Hepatocyte (in vitro differentiated cells): ENCODE data around the gene SFXN4. TPM values are rescaled to one million over a fixed set of nuclear protein-coding genes. Genes with fewer than 3 reads are reported as not detected.
A peak's percentile ranks its signal among the peaks of the same experiment; 100 is the strongest.

Source experiments
- DNase-seq: peaks from one replicate; pipeline ENCODE4 v3.0.0-alpha.2; 2016; ENCODE audit warnings: low spot score
- H2AFZ ChIP-seq: fragments of 200-600 bp; sonication (generic); 2 replicates; pipeline ENCODE4 v1.6.0; 2016; ENCODE audit warnings: antibody characterized with exemption, mild to moderate bottlenecking
- H3K27ac ChIP-seq: fragments of 200-600 bp; sonication (generic); 2 replicates; pipeline ENCODE4 v1.5.1; 2016; ENCODE audit warnings: mild to moderate bottlenecking
- H3K27me3 ChIP-seq: fragments of 200-600 bp; sonication (generic); 2 replicates; pipeline ENCODE4 v1.6.1; 2016
- H3K36me3 ChIP-seq: fragments of 200-600 bp; sonication (generic); replicated peaks from 2 replicates; pipeline ENCODE4 v1.5.1; 2016; ENCODE audit warnings: low read depth; ENCODE audit not compliant: insufficient read depth
- H3K4me1 ChIP-seq: fragments of 200-600 bp; sonication (generic); 2 replicates; pipeline ENCODE4 v1.5.1; 2016; ENCODE audit warnings: mild to moderate bottlenecking, moderate library complexity; ENCODE audit not compliant: insufficient read depth
- H3K4me2 ChIP-seq: fragments of 200-600 bp; sonication (generic); 2 replicates; pipeline ENCODE4 v1.6.0; 2016
- H3K4me3 ChIP-seq: fragments of 200-600 bp; sonication (generic); 2 replicates; pipeline ENCODE4 v1.5.1; 2016; ENCODE audit warnings: mild to moderate bottlenecking
- H3K79me2 ChIP-seq: fragments of 200-600 bp; sonication (generic); 2 replicates; pipeline ENCODE4 v1.6.0; 2017; ENCODE audit warnings: mild to moderate bottlenecking
- H3K9me2 ChIP-seq: fragments of 200-600 bp; sonication (generic); replicated peaks from 2 replicates; pipeline ENCODE4 v1.6.0; 2017; ENCODE audit warnings: mild to moderate bottlenecking; ENCODE audit not compliant: insufficient read depth
- H3K9me3 ChIP-seq: fragments of 200-600 bp; sonication (generic); 2 replicates; pipeline ENCODE4 v1.5.1; 2016; ENCODE audit warnings: low read depth, mild to moderate bottlenecking
- H4K20me1 ChIP-seq: fragments of 200-600 bp; sonication (generic); 2 replicates; pipeline ENCODE4 v1.6.0; 2016; ENCODE audit warnings: mild to moderate bottlenecking; ENCODE audit not compliant: insufficient read depth, poor library complexity, severe bottlenecking
- CTCF ChIP-seq: fragments of 200-600 bp; sonication (generic); IDR thresholded peaks from 2 replicates; pipeline ENCODE4 v1.5.1; 2016; ENCODE audit warnings: antibody characterized with exemption, mild to moderate bottlenecking; ENCODE audit not compliant: poor library complexity
- EZH2 ChIP-seq: fragments of 200-600 bp; sonication (generic); IDR thresholded peaks from 2 replicates; pipeline ENCODE4 v1.6.1; 2016; ENCODE audit warnings: antibody characterized with exemption, mild to moderate bottlenecking, borderline replicate concordance
- EZH2phosphoT487 ChIP-seq: fragments of 200-600 bp; sonication (generic); IDR thresholded peaks from one replicate; pipeline ENCODE4 v1.6.1; 2018; ENCODE audit warnings: antibody characterized with exemption, mild to moderate bottlenecking, low read depth, moderate library complexity; ENCODE audit not compliant: unreplicated experiment, severe bottlenecking
- WGBS: methylation state at CpG from one replicate; pipeline ENCODE4 v1.1.6; 2016; ENCODE audit warnings: low lambda C conversion rate; ENCODE audit errors: missing lambda C conversion rate; 5-methylcytosine and 5-hydroxymethylcytosine counted together
- polyA plus RNA-seq: library from polyadenylated mRNA; unstranded; fragments of >200 nt; fragmentation: Nextera tagmentation; extraction: Ambion mirVana; gene quantifications from 2 replicates; pipeline ENCODE4 v1.2.1, GENCODE V29; 2016
- total RNA-seq: library from RNA; depleted of rRNA; stranded (reverse); fragments of >200 nt; gene quantifications from 2 replicates; pipeline ENCODE4 v1.2.3, GENCODE V29; 2014

SFXN4 gene
- total RNA-seq (22.8 and 27.2 TPM in 2 replicates), polyA plus RNA-seq (40.3 and 41.5 TPM in 2 replicates)

- H3K27me3 ChIP-seq = no peaks in the 10 kb centered on the region
- no peaks in the 10 kb centered on the region for H3K36me3 ChIP-seq
- 3% methylated on average over 50 of the region's 90 CpGs for WGBS
- H3K9me3 ChIP-seq = no peaks in the 10 kb centered on the region
- no peaks in the 10 kb centered on the region for H3K9me2 ChIP-seq
- H3K79me2 ChIP-seq = peaks cover 4% of the 10 kb centered on the region
- peak within 1 kb of the TSS; percentile 99 for H2AFZ ChIP-seq
- TF ChIP-seq EZH2 (no peak), EZH2phosphoT487 (no peak), CTCF (no peak)
- H3K4me2 ChIP-seq = peak within 1 kb of the TSS; percentile 98
- no peaks in the 10 kb centered on the region for H4K20me1 ChIP-seq
- peak; percentile 87 for DNase-seq
- H3K4me1 ChIP-seq = peaks cover 12% of the 10 kb centered on the region
- H3K4me3 ChIP-seq = peak within 1 kb of the TSS; percentile 100
- H3K27ac ChIP-seq = peak within 1 kb of the TSS; percentile 92
Observed at GRCh38 chr10:119165171-119166117, at the start of gene SFXN4. SFXN4 (minus strand) TSS chr10:119165714; CDS start chr10:119165647, 67 bp downstream.

GRCh38 chr10:119211625-119212441, 46.3 kb upstream of the SFXN4 start:
- no peak overlapping the region for H3K4me3 ChIP-seq
- H3K27me3 ChIP-seq = no peaks in the 10 kb centered on the region
- peak overlapping the region; percentile 92 for H3K27ac ChIP-seq
- no peaks in the 10 kb centered on the region for H4K20me1 ChIP-seq
- 21% methylated on average over 12 of the region's 12 CpGs for WGBS
- H3K4me1 ChIP-seq = peaks cover 47% of the 10 kb centered on the region
- no peaks in the 10 kb centered on the region for H3K9me3 ChIP-seq
- H3K9me2 ChIP-seq = no peaks in the 10 kb centered on the region
- no peaks in the 10 kb centered on the region for H3K36me3 ChIP-seq
- no peak for TF ChIP-seq EZH2
- no peak for TF ChIP-seq EZH2phosphoT487
- no peak for TF ChIP-seq CTCF
- peaks cover 78% of the 10 kb centered on the region for H3K79me2 ChIP-seq
- H3K4me2 ChIP-seq = peak overlapping the region; percentile 83
- DNase-seq = no peak
- no peak overlapping the region for H2AFZ ChIP-seq

GRCh38 chr10:119211176-119211575, 45.7 kb upstream of the SFXN4 start:
- Histone ChIP-seq H3K9me3 (no peaks in the 10 kb centered on the region), H3K4me3 (no peak overlapping the region), H4K20me1 (no peaks in the 10 kb centered on the region), H3K4me2 (peak overlapping the region; percentile 83), H3K4me1 (peaks cover 44% of the 10 kb centered on the region), H2AFZ (no peak overlapping the region), H3K79me2 (peaks cover 71% of the 10 kb centered on the region), H3K36me3 (no peaks in the 10 kb centered on the region), H3K27ac (peak overlapping the region; percentile 92), H3K9me2 (no peaks in the 10 kb centered on the region), H3K27me3 (no peaks in the 10 kb centered on the region)
- WGBS = 50% methylated on average over 3 of the region's 3 CpGs
- TF ChIP-seq EZH2 = no peak
- no peak for TF ChIP-seq CTCF
- TF ChIP-seq EZH2phosphoT487 = no peak
- DNase-seq = no peak
